B cell (primary cell): ENCODE data around the gene HSPA14. TPM values are rescaled to one million over a fixed set of nuclear protein-coding genes. Genes with fewer than 3 reads are reported as not detected.

Experiments used
- ATAC-seq: fragments of 200-7000 bp; cut with Tn5 transposase; one replicate; pipeline ENCODE4 v1.10.0; 2021; ENCODE audit warnings: low read depth, mild to moderate bottlenecking, moderate number of reproducible peaks, moderate library complexity
- CTCF ChIA-PET: fragments of 350-600 bp; sonication (Branson Sonifier 250); formaldehyde crosslinking; loops from one replicate; lab custom pipeline; 2021; ENCODE audit warnings: antibody characterized with exemption, inconsistent platforms; lab: Charles Lee
- POLR2A ChIA-PET: fragments of 350-600 bp; sonication (Branson Sonifier 250); formaldehyde crosslinking; loops from one replicate; lab custom pipeline; 2021; ENCODE audit warnings: antibody characterized with exemption; lab: Charles Lee
- DNase-seq: peaks from one replicate; pipeline ENCODE4 v3.0.0; 2013
- H2AFZ ChIP-seq: 2 replicates; pipeline ENCODE4 v1.6.1; 2012; ENCODE audit warnings: mild to moderate bottlenecking, low read depth, low read length; ENCODE audit not compliant: insufficient read depth, poor library complexity, severe bottlenecking
- H3K27ac ChIP-seq, 2 donors: 1 replicate in 1 of 2; 2 replicates in 1 of 2; pipeline ENCODE4 v1.5.1; 2012 to 2013; ENCODE audit warnings: low read length in 2 of 2, mild to moderate bottlenecking in 2 of 2, moderate library complexity in 1 of 2
- H3K27me3 ChIP-seq, 4 experiments: fragments of 200-600 bp in 1 of 4; sonication (generic) in 1 of 4; replicated peaks in 1 of 4; 1 replicate in 2 of 4; 2 replicates in 2 of 4; pipeline versions ENCODE4 v1.6.1 to v1.7.0; 2013 to 2016; ENCODE audit warnings: low read length in 3 of 4, mild to moderate bottlenecking in 2 of 4, mixed read lengths in 1 of 4, moderate library complexity in 1 of 4; ENCODE audit not compliant: insufficient read depth in 4 of 4, control insufficient read depth in 3 of 4; ENCODE audit errors: control extremely low read depth in 1 of 4
- H3K36me3 ChIP-seq, 2 experiments: replicated peaks in 1 of 2; 1 replicate in 1 of 2; 2 replicates in 1 of 2; pipeline versions ENCODE4 v1.6.1 to v1.7.1; 2013; ENCODE audit warnings: low read length in 1 of 2; ENCODE audit not compliant: insufficient read depth in 2 of 2, control insufficient read depth in 1 of 2; ENCODE audit errors: control extremely low read depth in 1 of 2, extremely low read depth in 1 of 2
- H3K4me1 ChIP-seq, 2 donors: fragments of 200-600 bp in 1 of 2; sonication (generic) in 1 of 2; 1 replicate in 1 of 2; 2 replicates in 1 of 2; pipeline versions ENCODE4 v1.5.1 to v1.6.1; 2013 to 2017; ENCODE audit warnings: low read length in 2 of 2; ENCODE audit not compliant: control insufficient read depth in 2 of 2, insufficient read depth in 2 of 2
- H3K4me2 ChIP-seq: replicated peaks from 2 replicates; pipeline ENCODE3; 2012; ENCODE audit warnings: mild to moderate bottlenecking, low read depth, low read length; ENCODE audit not compliant: poor library complexity, severe bottlenecking
- H3K4me3 ChIP-seq, 5 experiments: fragments of 200-600 bp in 1 of 5; sonication (generic) in 1 of 5; 1 replicate in 3 of 5; 2 replicates in 2 of 5; pipeline versions ENCODE4 v1.5.1 to v1.7.0; 2011 to 2016; ENCODE audit warnings: low read length in 4 of 5, mild to moderate bottlenecking in 4 of 5, low read depth in 2 of 5, control low read depth in 1 of 5, moderate library complexity in 1 of 5; ENCODE audit not compliant: insufficient read depth in 1 of 5; ENCODE audit errors: control extremely low read depth in 1 of 5, extremely low read depth in 1 of 5
- H3K79me2 ChIP-seq: fragments of 200-600 bp; sonication (generic); one replicate; pipeline ENCODE4 v1.6.0; 2016; ENCODE audit warnings: low read length; ENCODE audit not compliant: control insufficient read depth, insufficient read depth
- H3K9ac ChIP-seq: fragments of 200-600 bp; sonication (generic); 2 replicates; pipeline ENCODE4 v1.6.1; 2017; ENCODE audit warnings: mild to moderate bottlenecking, low read length, moderate library complexity
- H3K9me3 ChIP-seq, 3 donors: one replicate each; pipeline versions ENCODE4 v1.6.1 to v1.7.1; 2013; ENCODE audit warnings: low read length in 2 of 3; ENCODE audit not compliant: control insufficient read depth in 2 of 3, insufficient read depth in 1 of 3; ENCODE audit errors: control extremely low read depth in 1 of 3
- H4K20me1 ChIP-seq: 2 replicates; pipeline ENCODE4 v1.6.0; 2012; ENCODE audit warnings: mild to moderate bottlenecking, low read length; ENCODE audit not compliant: insufficient read depth, control insufficient read depth, poor library complexity, severe bottlenecking
- H3K27ac Mint-ChIP-seq: one replicate; pipeline ENCODE4 v1.8.0; 2021; ENCODE audit warnings: mixed read lengths
- H3K27me3 Mint-ChIP-seq: one replicate; pipeline ENCODE4 v1.8.0; 2021; ENCODE audit warnings: mixed read lengths
- H3K4me1 Mint-ChIP-seq: one replicate; pipeline ENCODE4 v1.8.0; 2021; ENCODE audit warnings: mixed read lengths
- H3K4me3 Mint-ChIP-seq: one replicate; pipeline ENCODE4 v1.8.0; 2021; ENCODE audit warnings: mixed read lengths
- H3K9me3 Mint-ChIP-seq: one replicate; pipeline ENCODE4 v1.8.0; 2022; ENCODE audit warnings: mixed read lengths; ENCODE audit not compliant: insufficient read depth
- CTCF ChIP-seq: fragments of 200-600 bp; IDR thresholded peaks from one replicate; pipeline ENCODE4 v1.8.0; 2022; ENCODE audit warnings: antibody characterized with exemption, mild to moderate bottlenecking
- EZH2 ChIP-seq: IDR thresholded peaks from 2 replicates; pipeline ENCODE4 v1.6.1; 2012; ENCODE audit warnings: borderline replicate concordance, low read depth, mild to moderate bottlenecking, moderate library complexity, low read length; ENCODE audit not compliant: insufficient read depth, poor library complexity, severe bottlenecking
- WGBS: methylation state at CpG from one replicate; pipeline ENCODE4 v1.1.5; 2013; ENCODE audit warnings: missing lambda C conversion rate; ENCODE audit not compliant: insufficient coverage; 5-methylcytosine and 5-hydroxymethylcytosine counted together
- intact Hi-C: fragments of 100-400 bp; cut with micrococcal nuclease; formaldehyde crosslinking; loops from one replicate; pipeline ENCODE4 v1.10.0; 2022
- polyA plus RNA-seq: library from polyadenylated mRNA; depleted of rRNA; stranded (reverse); fragments of >200 nt; gene quantifications from 2 replicates; pipeline ENCODE4 v1.2.3, GENCODE V29; 2012
- total RNA-seq, 2 donors: library from RNA; stranded (reverse); fragments of 120-200 nt in 1 of 2; gene quantifications; 1 replicate in 1 of 2; 2 replicates in 1 of 2; pipeline versions ENCODE4 v1.2.3 to v1.2.4, GENCODE V29; 2013 to 2022

HSPA14 gene
- total and polyA plus RNA-seq, 2 donors (not counting 1 experiment from before 2014, with no cell fraction given), result 10.8 to 12.8 TPM

GRCh38 chr10:14875941-14876340 lies 37.8 kb downstream of the HSPA14 start:
- Histone ChIP-seq H2AFZ (no peak overlapping the region), H3K79me2 (peaks cover 25% of the 10 kb centered on the region)
- no peaks in the 10 kb centered on the region for H3K27me3 Mint-ChIP-seq

GRCh38 chr10:14876764-14877163 lies 38.7 kb downstream of the HSPA14 start:
- peaks cover 17 to 23% of the 10 kb centered on the region in 2 donors for H3K4me1 ChIP-seq
- H3K79me2 ChIP-seq, result peaks cover 25% of the 10 kb centered on the region
- no peak overlapping the region for H3K4me3 ChIP-seq
- no peaks in the 10 kb centered on the region for H4K20me1 ChIP-seq
- TF ChIP-seq EZH2, result no peak
- TF ChIP-seq CTCF, result no peak
- H3K27ac ChIP-seq, result no peak overlapping the region
- no peak overlapping the region for H3K9ac ChIP-seq
- H3K27me3 Mint-ChIP-seq, result no peaks in the 10 kb centered on the region
- H3K9me3 Mint-ChIP-seq, result no peaks in the 10 kb centered on the region
- H3K4me3 Mint-ChIP-seq, result peak overlapping the region; percentile 71
- peaks cover 0 to 6% (median 0%) of the 10 kb centered on the region in 4 experiments for H3K27me3 ChIP-seq
- no peak overlapping the region for H3K4me2 ChIP-seq
- ChIA-PET POLR2A (no interaction called here), CTCF (interaction anchor here (1.8 kb wide), 1 partner anchor 95 kb away, joined by 7 read pairs; no protein-coding TSS in a partner anchor)
- DNase-seq (no peak), ATAC-seq (no peak)
- no peak overlapping the region for H2AFZ ChIP-seq
- no peak overlapping the region for H3K27ac Mint-ChIP-seq
- H3K36me3 ChIP-seq, result no peaks in the 10 kb centered on the region
- peaks cover 28% of the 10 kb centered on the region for H3K4me1 Mint-ChIP-seq
- WGBS, result 97% methylated on average over 9 of the region's 9 CpGs
- no peaks in the 10 kb centered on the region for H3K9me3 ChIP-seq
- intact Hi-C loops, result loop anchor here (5.0 kb wide), 2 partner anchors 124 to 291 kb away; partner anchors contain the start of gene NMT2

More at GRCh38 chr10:14875941-14876340, 37.8 kb downstream of the HSPA14 start:
- peak overlapping the region; percentile 34 for H3K4me3 Mint-ChIP-seq
- POLR2A ChIA-PET, result no interaction called here
- DNase-seq (no peak), ATAC-seq (no peak)
- no peaks in the 10 kb centered on the region for H4K20me1 ChIP-seq
- no peaks in the 10 kb centered on the region for H3K36me3 ChIP-seq
- intact Hi-C loops, result loop anchor here (5.0 kb wide), 2 partner anchors 124 to 291 kb away; partner anchors contain the start of gene NMT2
- H3K9me3 Mint-ChIP-seq, result no peaks in the 10 kb centered on the region
- no peak overlapping the region for H3K27ac Mint-ChIP-seq
- TF ChIP-seq EZH2, result no peak
- H3K4me1 ChIP-seq, result peaks cover 17 to 23% of the 10 kb centered on the region in 2 donors
- peaks cover 29% of the 10 kb centered on the region for H3K4me1 Mint-ChIP-seq
- no peak overlapping the region for H3K27ac ChIP-seq
- H3K9ac ChIP-seq, result no peak overlapping the region
- CTCF ChIA-PET, result no interaction called here
- no peak overlapping the region for H3K4me3 ChIP-seq
- H3K27me3 ChIP-seq, result peaks cover 0 to 6% (median 0%) of the 10 kb centered on the region in 4 experiments
- no peak overlapping the region for H3K4me2 ChIP-seq
- 95% methylated on average over 8 of the region's 12 CpGs for WGBS
- no peaks in the 10 kb centered on the region for H3K9me3 ChIP-seq
